ENCODE data around the gene GDAP2.

DNA sequence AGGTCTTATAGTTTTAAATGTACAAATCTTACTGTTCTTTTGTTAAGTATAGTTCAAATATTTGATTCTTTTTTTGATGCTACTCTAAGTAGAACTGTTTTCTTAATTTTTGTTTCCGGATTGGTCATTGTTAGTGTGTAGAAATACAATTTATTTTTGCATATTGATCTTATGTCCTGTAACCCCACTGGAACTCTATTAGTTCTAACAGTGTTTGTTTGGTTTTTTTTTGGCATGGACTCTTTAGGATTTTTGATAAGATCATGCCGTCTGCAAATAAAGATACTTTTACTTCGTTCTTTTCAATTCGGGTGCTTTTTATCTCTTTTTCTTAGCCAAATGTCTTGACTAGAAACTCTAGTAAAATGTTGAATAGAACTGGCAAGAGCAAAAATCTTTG, 26.5 kb downstream of the GDAP2 start:
- TF ChIP-seq, protein P1, sequence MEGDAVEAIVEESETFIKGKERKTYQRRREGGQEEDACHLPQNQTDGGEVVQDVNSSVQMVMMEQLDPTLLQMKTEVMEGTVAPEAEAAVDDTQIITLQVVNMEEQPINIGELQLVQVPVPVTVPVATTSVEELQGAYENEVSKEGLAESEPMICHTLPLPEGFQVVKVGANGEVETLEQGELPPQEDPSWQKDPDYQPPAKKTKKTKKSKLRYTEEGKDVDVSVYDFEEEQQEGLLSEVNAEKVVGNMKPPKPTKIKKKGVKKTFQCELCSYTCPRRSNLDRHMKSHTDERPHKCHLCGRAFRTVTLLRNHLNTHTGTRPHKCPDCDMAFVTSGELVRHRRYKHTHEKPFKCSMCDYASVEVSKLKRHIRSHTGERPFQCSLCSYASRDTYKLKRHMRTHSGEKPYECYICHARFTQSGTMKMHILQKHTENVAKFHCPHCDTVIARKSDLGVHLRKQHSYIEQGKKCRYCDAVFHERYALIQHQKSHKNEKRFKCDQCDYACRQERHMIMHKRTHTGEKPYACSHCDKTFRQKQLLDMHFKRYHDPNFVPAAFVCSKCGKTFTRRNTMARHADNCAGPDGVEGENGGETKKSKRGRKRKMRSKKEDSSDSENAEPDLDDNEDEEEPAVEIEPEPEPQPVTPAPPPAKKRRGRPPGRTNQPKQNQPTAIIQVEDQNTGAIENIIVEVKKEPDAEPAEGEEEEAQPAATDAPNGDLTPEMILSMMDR (conservative IDR thresholded peaks at IDR 0.05; ENCODE audit: low read depth, low read length), result no peak
- TF ChIP-seq MXI1 (IDR thresholded peaks at IDR 0.05; ENCODE audit: borderline replicate concordance, low read depth, low read length) (no peak), MAZ (IDR thresholded peaks at IDR 0.05; ENCODE audit: borderline replicate concordance, low read depth, low read length) (no peak), POLR2A (IDR thresholded peaks at IDR 0.05; ENCODE audit: low read depth, low read length) (no peak), RFX5 (IDR thresholded peaks at IDR 0.05; ENCODE audit: low read depth, low read length) (no peak)
- TF ChIP-seq, protein P2, sequence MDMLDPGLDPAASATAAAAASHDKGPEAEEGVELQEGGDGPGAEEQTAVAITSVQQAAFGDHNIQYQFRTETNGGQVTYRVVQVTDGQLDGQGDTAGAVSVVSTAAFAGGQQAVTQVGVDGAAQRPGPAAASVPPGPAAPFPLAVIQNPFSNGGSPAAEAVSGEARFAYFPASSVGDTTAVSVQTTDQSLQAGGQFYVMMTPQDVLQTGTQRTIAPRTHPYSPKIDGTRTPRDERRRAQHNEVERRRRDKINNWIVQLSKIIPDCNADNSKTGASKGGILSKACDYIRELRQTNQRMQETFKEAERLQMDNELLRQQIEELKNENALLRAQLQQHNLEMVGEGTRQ (IDR thresholded peaks at IDR 0.05; ENCODE audit: low read depth, low read length), result no peak
